ENCODE data around the gene CERKL.

CERKL gene

DNA sequence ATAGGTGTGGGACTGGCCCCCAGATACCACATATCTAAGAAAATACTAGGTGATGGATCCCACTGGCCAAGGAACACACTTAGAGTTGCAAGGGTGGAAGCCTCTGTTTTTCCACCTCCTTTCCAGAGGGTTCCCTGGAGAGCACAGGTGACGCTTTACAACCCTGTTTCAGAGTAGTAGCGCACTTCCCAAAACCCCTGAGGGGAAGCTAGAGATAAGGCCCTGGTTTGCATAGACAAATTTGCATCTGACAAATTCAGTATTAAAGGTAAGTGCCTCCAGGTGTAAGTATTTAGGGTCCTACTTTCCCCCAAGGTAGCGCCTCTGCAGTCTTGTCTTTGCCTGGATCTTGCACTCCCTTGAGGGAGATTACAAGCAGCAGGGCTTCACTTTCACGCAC lies 474 bp upstream of the CERKL start:
- TF ChIP-seq, protein P1, sequence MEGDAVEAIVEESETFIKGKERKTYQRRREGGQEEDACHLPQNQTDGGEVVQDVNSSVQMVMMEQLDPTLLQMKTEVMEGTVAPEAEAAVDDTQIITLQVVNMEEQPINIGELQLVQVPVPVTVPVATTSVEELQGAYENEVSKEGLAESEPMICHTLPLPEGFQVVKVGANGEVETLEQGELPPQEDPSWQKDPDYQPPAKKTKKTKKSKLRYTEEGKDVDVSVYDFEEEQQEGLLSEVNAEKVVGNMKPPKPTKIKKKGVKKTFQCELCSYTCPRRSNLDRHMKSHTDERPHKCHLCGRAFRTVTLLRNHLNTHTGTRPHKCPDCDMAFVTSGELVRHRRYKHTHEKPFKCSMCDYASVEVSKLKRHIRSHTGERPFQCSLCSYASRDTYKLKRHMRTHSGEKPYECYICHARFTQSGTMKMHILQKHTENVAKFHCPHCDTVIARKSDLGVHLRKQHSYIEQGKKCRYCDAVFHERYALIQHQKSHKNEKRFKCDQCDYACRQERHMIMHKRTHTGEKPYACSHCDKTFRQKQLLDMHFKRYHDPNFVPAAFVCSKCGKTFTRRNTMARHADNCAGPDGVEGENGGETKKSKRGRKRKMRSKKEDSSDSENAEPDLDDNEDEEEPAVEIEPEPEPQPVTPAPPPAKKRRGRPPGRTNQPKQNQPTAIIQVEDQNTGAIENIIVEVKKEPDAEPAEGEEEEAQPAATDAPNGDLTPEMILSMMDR (IDR thresholded peaks at IDR 0.05), result no peak
- H3K9me3 Mint-ChIP-seq, result no peaks in the 10 kb centered on the region

DNA sequence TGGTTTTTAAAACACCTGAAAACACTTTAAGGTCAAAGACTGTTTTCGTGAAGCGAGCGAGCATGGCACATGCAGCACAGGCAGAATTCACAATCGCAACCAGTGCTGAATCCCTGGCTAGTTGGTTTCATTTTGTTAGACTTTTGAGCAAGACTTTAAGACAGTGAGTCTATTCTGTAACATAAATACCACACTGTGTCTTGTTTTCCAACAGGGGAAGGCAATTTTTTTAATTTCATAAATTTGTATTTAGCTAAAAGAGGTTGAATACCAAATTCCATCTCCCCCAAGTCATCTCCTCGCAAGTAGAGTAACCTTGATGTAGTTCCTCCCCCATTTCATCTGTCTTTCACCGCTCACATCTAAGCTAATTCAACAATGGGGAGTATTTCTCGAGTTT lies 1.4 kb downstream of the CERKL start:
- TF ChIP-seq, protein P1 (IDR thresholded peaks at IDR 0.05), result no peak
- H3K27me3 Mint-ChIP-seq (ENCODE audit: low read depth, poor library complexity), result peaks cover 87% of the 10 kb centered on the region
- no peak overlapping the region for H3K27ac Mint-ChIP-seq
- no peaks in the 10 kb centered on the region for H3K36me3 Mint-ChIP-seq (ENCODE audit: low read depth)
- peak overlapping the region; percentile 84 for H3K4me3 Mint-ChIP-seq
- no peak for DNase-seq
- peaks cover 21% of the 10 kb centered on the region for H3K4me1 Mint-ChIP-seq
- H3K9me3 Mint-ChIP-seq, result no peaks in the 10 kb centered on the region

More for the DNA sequence above, 474 bp upstream of the CERKL start:
- H3K36me3 Mint-ChIP-seq (ENCODE audit: low read depth), result no peaks in the 10 kb centered on the region
- DNase-seq, result no peak
- peak overlapping the region; percentile 83 for H3K4me3 Mint-ChIP-seq
- peaks cover 70% of the 10 kb centered on the region for H3K27me3 Mint-ChIP-seq (ENCODE audit: low read depth, poor library complexity)
- no peak overlapping the region for H3K27ac Mint-ChIP-seq
- H3K4me1 Mint-ChIP-seq, result peaks cover 21% of the 10 kb centered on the region

DNA sequence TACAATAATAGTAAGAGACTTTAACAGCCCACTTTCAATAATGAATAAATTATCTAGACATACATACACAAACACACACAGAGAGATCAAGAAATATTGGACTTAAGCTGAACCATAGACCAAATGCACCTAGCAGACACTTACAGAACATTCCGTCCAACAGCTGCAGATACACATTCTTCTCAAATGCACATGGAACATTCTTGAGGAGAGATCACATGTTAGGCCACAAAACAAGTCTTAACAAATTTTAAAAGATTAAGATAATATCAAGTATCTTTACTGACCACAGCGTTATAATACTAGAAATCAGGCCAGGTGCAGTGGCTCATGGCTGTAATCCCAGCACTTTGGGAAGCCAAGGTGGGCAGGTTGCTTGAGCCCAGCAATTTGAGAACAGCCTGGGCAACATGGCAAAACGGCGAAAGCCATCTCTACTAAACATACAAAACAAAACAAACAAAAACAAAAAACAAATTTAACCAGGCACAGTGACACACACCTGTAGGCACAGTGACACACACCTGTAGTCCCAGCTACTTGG lies 7.4 kb downstream of the CERKL start:
- no peak overlapping the region for H3K27ac Mint-ChIP-seq
- H3K27me3 Mint-ChIP-seq (ENCODE audit: low read depth, poor library complexity), result peaks cover 38% of the 10 kb centered on the region
- H3K9me3 Mint-ChIP-seq, result peaks cover 19% of the 10 kb centered on the region
- H3K4me3 Mint-ChIP-seq, result no peak overlapping the region
- H3K4me1 Mint-ChIP-seq, result peaks cover 5% of the 10 kb centered on the region
- peaks cover 6% of the 10 kb centered on the region for H3K36me3 Mint-ChIP-seq (ENCODE audit: low read depth)
- TF ChIP-seq, protein P1 (IDR thresholded peaks at IDR 0.05), result no peak
- DNase-seq, result no peak

GRCh38 chr2:181648478-181649155 lies 8.3 kb downstream of the CERKL start:
- Mint-ChIP-seq H3K9me3 (peaks cover 19% of the 10 kb centered on the region), H3K4me1 (peaks cover 5% of the 10 kb centered on the region), H3K36me3 (ENCODE audit: low read depth) (peaks cover 6% of the 10 kb centered on the region), H3K4me3 (no peak overlapping the region), H3K27ac (no peak overlapping the region), H3K27me3 (ENCODE audit: low read depth, poor library complexity) (peaks cover 29% of the 10 kb centered on the region)
- TF ChIP-seq, protein P1 (IDR thresholded peaks at IDR 0.05), result no peak
- DNase-seq, result no peak

- DNase-seq, result no peak
- H3K9me3 Mint-ChIP-seq, result peaks cover 19% of the 10 kb centered on the region
- no peak overlapping the region for H3K27ac Mint-ChIP-seq
- no peak overlapping the region for H3K4me3 Mint-ChIP-seq
- TF ChIP-seq, protein P1 (IDR thresholded peaks at IDR 0.05), result no peak
- H3K4me1 Mint-ChIP-seq, result peaks cover 5% of the 10 kb centered on the region
- H3K36me3 Mint-ChIP-seq (ENCODE audit: low read depth), result peaks cover 6% of the 10 kb centered on the region
- H3K27me3 Mint-ChIP-seq (ENCODE audit: low read depth, poor library complexity), result peaks cover 15% of the 10 kb centered on the region
These were observed 10.4 kb downstream of the CERKL start for GRCh38 chr2:181646415-181646987.

All from nephron progenitor cell (in vitro differentiated cells).